ENCODE data around the gene MTMR2.
A peak's percentile ranks its signal among the peaks of the same experiment; 100 is the strongest.

DNA sequence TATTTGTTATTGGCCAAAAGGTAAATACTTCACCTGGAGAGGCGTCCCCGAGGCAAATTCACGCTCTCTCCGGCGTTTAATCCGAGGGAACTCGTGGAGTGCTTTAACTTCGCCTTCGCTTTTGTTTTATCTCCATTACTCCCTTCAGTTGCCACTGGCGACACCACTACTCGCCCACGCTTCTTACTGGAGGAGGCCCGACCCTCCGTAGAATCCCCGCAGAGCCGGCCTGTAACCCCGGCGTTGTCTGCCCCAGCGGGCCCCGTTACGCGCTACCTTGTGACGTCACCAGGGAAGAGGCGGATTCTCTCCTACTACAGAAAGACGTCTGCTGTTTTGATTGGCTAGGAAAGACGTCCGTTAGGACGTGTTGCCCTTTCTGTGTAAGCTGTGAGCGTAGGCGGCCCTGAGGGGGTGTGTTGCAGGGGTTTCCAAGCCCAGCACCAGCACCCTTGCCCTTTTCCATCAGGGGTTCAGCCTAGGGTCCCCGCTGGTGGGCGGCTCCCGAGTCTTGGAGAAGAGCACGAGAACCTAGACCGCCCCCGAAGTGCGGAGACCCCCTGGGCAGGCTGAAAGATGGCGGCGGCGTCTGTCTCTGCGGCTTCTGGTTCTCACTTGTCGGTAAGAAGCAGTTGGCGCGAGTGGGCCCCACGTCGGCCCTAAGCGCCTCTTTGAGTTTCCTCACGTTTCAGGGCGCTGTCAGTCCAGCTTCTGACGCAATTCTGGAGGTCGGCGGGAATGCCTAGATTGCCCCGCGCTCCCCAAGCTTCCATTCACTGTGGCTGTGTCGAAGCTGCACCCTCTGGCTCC is 133.6 kb downstream of the MTMR2 start, which contains the start of gene CEP57:
- peak; percentile 95 for TF ChIP-seq POLR2A (IDR thresholded peaks at IDR 0.05; ENCODE audit: low read length)
- TF ChIP-seq GATA1 (IDR thresholded peaks at IDR 0.05; ENCODE audit: low read depth, low read length) = no peak
